Measurements from ENCODE around the gene MEX3D. TPM values are rescaled to one million over a fixed set of nuclear protein-coding genes. Genes with fewer than 3 reads are reported as not detected.

MEX3D gene
- total RNA-seq, 1 experiment from 2014 or later: 69.2 TPM

DNA sequence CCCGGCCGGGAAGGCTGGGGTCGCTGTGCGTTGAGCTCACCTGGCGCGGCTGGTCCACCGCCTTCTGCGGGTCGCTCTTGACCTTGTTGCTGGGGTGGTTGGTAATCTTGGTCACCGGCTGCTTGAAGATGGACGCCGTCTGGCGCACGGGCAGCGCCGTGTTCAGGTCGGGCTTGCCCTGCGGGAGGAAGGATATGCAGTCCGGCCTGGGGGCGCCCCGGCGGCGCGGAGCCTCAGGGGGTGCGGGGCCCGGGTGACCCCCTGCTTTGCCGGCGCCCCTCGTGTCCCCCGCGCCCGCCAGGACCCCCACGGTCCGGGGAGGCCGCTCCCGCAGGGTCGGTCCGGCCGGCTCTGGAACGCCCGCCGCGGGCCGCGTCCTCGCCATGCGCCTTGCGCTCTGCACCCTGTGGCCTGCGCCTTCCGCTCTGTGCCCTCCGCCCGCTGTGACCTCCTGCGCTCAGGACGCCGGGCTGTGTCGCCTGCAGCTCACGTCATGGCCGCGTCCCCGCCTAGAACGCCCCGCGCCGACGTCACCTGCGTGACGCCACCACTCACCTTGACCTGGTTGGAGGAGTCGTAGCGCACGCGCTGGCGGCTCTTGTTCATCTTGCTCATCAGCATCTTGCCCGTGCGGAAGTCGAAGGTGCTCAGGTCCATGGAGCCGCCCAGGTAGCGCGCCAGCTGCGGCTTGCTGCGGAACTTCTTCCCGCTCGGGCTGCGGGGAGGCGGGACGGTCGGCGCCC is 16.5 kb upstream of the MEX3D start:
- ATAC-seq (no peak), DNase-seq (ENCODE audit: low read depth, low spot score) (no peak)
- Histone ChIP-seq H2AFZ (ENCODE audit: low read depth, low read length, poor library complexity, severe bottlenecking) (no peak overlapping the region), H3K79me2 (ENCODE audit: insufficient read depth, low read length) (peaks cover 38% of the 10 kb centered on the region), H3K9me3 (ENCODE audit: control insufficient read depth in 1 of 2, insufficient read depth in 1 of 2, low read depth in 1 of 2, low read length in 2 of 2) (no peaks in the 10 kb centered on the region), H3K9me2 (ENCODE audit: insufficient read depth) (no peaks in the 10 kb centered on the region), H3K36me3 (ENCODE audit: control insufficient read depth in 1 of 2, insufficient read depth in 2 of 2, low read length in 2 of 2) (peaks cover under 1 to 11% of the 10 kb centered on the region in 2 experiments; a peak in 1 of 4 replicates), H3K4me3 (replicated peaks in 1 of 2; ENCODE audit: low read depth in 1 of 2, low read length in 2 of 2) (no peak overlapping the region), H3K9ac (ENCODE audit: low read length) (no peak overlapping the region), H3K4me2 (ENCODE audit: low read length) (no peak overlapping the region), H4K20me1 (ENCODE audit: insufficient read depth) (no peaks in the 10 kb centered on the region), H3K4me1 (ENCODE audit: control insufficient read depth in 1 of 2, insufficient read depth in 2 of 2, low read length in 2 of 2) (peaks cover 24 to 39% of the 10 kb centered on the region in 2 experiments), H3K27ac (ENCODE audit: low read depth, low read length) (no peak overlapping the region), H3K27me3 (ENCODE audit: insufficient read depth, low read length) (no peaks in the 10 kb centered on the region)
- intact Hi-C loops (cut with micrococcal nuclease): no loop called here
- ChIA-PET POLR2A (no interaction called here), RAD21 (ENCODE audit: low non-redundant PET in 1 of 2, low total read pairs in 2 of 2, uncharacterized antibody in 2 of 2, unreplicated experiment in 2 of 2) (no interaction called here), CTCF (no interaction called here)
- TF ChIP-seq CEBPB (IDR thresholded peaks at IDR 0.05; ENCODE audit: low read depth) (no peak), TCF7L2 (IDR thresholded peaks at IDR 0.05; ENCODE audit: borderline replicate concordance, extremely low read depth, insufficient read depth, insufficient read length) (no peak), FOSL1 (IDR thresholded peaks at IDR 0.05; ENCODE audit: low read depth) (no peak), EGR1 (IDR thresholded peaks at IDR 0.05; ENCODE audit: low read depth) (no peak)
- no TSS peak for BruUV-seq (replicated peaks)

DNA sequence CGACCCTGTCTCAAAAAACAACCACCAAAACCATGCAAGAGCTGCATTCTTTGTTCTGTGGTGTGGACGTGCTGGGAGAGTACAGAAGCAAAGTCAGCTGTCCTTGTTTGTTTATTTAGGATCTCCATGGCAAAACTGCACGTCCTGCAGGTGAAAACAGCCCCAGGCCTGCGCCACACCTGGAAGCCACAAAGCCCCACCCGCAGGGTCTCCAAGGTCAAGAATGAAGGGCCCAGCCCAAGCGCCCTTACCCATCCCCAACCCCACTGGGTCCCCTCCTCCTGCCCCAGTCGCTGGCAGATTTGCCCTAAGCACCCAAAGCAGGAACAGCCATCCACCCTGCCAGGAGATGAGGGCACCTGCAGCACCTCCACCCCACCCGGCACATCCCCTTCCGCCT is 14.1 kb upstream of the MEX3D start:
- intact Hi-C loops (cut with micrococcal nuclease): no loop called here
- TF ChIP-seq ELF1 (IDR thresholded peaks at IDR 0.05; ENCODE audit: borderline replicate concordance, low read depth) (no peak), ZNF274 (IDR thresholded peaks at IDR 0.05; ENCODE audit: low read depth, low read length) (no peak), ZFX (IDR thresholded peaks at IDR 0.05) (no peak), SIN3A (IDR thresholded peaks at IDR 0.05; ENCODE audit: low read depth) (no peak)
- ChIA-PET POLR2A (interaction anchor here (1.0 kb wide), 1 partner anchor 11 kb away, joined by 3 read pairs; the partner anchor contains the start of gene MBD3), RAD21 (ENCODE audit: low non-redundant PET in 1 of 2, low total read pairs in 2 of 2, uncharacterized antibody in 2 of 2, unreplicated experiment in 2 of 2) (interaction anchor here in 1 of 2 experiments (0.6 to 0.7 kb wide), 2 partner anchors 113 to 244 kb away, joined by 3 to 6 read pairs; no protein-coding TSS in a partner anchor), CTCF (no interaction called here)
- H3K36me3 ChIP-seq (ENCODE audit: control insufficient read depth in 1 of 2, insufficient read depth in 2 of 2, low read length in 2 of 2): peaks cover 4 to 11% of the 10 kb centered on the region in 2 experiments; a peak in 1 of 4 replicates
- H3K4me3 ChIP-seq (replicated peaks in 1 of 2; ENCODE audit: low read depth in 1 of 2, low read length in 2 of 2): no peak overlapping the region
- no peaks in the 10 kb centered on the region for H3K9me3 ChIP-seq (ENCODE audit: control insufficient read depth in 1 of 2, insufficient read depth in 1 of 2, low read depth in 1 of 2, low read length in 2 of 2)
- no peak overlapping the region for H2AFZ ChIP-seq (ENCODE audit: low read depth, low read length, poor library complexity, severe bottlenecking)
- DNase-seq (ENCODE audit: low read depth, low spot score) (no peak), ATAC-seq (no peak)
- peaks cover 7 to 14% of the 10 kb centered on the region in 2 experiments for H3K4me1 ChIP-seq (ENCODE audit: control insufficient read depth in 1 of 2, insufficient read depth in 2 of 2, low read length in 2 of 2)
- no TSS peak for BruUV-seq (replicated peaks)
- H3K79me2 ChIP-seq (ENCODE audit: insufficient read depth, low read length): peaks cover 15% of the 10 kb centered on the region; the same call in 1 of the 2 replicates
- H3K9me2 ChIP-seq (ENCODE audit: insufficient read depth): no peaks in the 10 kb centered on the region
- H3K9ac ChIP-seq (ENCODE audit: low read length): no peak overlapping the region
- no peak overlapping the region for H3K4me2 ChIP-seq (ENCODE audit: low read length)
- no peaks in the 10 kb centered on the region for H4K20me1 ChIP-seq (ENCODE audit: insufficient read depth)
- H3K27me3 ChIP-seq (ENCODE audit: insufficient read depth, low read length): no peaks in the 10 kb centered on the region
- H3K27ac ChIP-seq (ENCODE audit: low read depth, low read length): no peak overlapping the region

Data from HCT116 (cell line).